Transverse colon (tissue), 3 donors: ENCODE results near the gene OOSP1.

Source experiments
- CTCF ChIP-seq, 5 experiments: fragments of 200-600 bp in 3 of 5; fragments of 450-650 bp in 2 of 5; sonication (generic) in 3 of 5; IDR thresholded peaks; 1 replicate in 2 of 5; 2 replicates in 3 of 5; pipeline ENCODE4 v1.5.1; 2016 to 2017; ENCODE audit warnings: antibody characterized with exemption in 5 of 5, inconsistent platforms in 3 of 5, mild to moderate bottlenecking in 2 of 5, moderate library complexity in 1 of 5
- POLR2A ChIP-seq: fragments of 450-650 bp; IDR thresholded peaks from one replicate; pipeline ENCODE4 v1.6.1; 2016; ENCODE audit warnings: antibody characterized with exemption, mild to moderate bottlenecking, moderate library complexity

GRCh38 chr11:59992425-59992824, 54.2 kb downstream of the OOSP1 start:
- TF ChIP-seq CTCF (IDR thresholded peaks at IDR 0.05), result no peak
- TF ChIP-seq POLR2A, result no peak
